ENCODE measurements around the gene SLFNL1.

The SLFNL1 gene

DNA sequence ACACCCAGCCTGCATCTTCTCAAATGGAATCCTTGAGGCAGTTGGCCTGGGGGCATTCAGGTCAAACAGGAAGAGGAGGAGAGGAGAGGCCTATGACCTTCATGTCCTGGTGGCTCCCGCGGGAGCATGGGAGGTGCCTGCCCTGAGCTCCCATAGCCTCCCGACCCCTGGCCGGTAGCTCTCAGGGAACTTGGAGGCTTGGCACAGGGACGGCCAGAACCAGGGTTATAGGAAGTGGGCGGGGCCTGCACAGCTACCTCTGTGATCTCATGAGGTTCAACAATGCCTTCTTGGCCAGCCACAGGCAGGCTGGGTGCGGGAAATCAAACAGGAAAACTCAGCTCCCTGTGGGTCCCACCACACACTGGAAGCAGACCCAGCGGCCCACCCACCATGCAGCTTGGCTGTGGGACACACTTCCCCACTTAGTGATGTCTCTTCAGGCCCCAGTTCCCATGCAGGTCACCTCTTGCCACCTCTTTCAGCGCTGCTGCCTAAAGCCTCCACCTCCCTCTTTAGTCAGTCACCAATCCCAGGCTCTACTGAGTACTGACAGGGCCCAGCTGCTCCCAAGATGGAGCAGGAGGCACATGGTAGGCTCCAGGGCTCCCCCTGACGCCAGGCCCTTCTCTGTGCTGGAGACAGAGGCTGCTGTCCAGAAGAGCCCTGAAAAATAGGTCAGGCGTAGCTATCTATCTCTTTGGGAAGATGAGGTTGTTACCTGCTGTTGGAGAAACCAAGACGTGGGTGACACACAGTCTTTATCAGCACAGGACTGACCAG lies at the start of gene SLFNL1:
SLFNL1 (minus strand) TSS at position 200 of the 783 bp plus-strand sequence. CDS start 1,065 bp downstream, outside the sequence.
- no peak for DNase-seq (ENCODE audit: low read depth in 2 of 2, low spot score in 1 of 2)

DNA sequence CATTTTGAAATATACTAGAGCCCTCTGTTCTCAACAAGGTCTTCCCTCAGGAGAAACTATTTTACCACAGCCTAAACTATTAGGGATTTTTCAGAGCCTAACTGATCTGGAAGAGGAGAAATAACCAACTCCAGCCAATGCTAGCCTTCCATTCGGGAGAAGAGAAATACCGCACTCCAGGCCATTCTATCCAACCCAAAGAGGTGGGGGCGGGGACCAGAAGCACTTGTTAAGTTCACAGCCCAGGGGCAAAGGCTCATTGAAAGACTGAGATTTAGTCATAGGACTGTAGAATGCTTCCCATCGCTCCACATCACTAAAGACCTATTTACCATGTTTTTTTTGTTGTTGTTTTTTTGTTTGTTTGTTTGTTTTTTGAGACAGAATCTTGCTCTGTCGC lies 35.4 kb upstream of the SLFNL1 start:
- no peak for DNase-seq (ENCODE audit: low read depth in 2 of 2, low spot score in 1 of 2)

DNA sequence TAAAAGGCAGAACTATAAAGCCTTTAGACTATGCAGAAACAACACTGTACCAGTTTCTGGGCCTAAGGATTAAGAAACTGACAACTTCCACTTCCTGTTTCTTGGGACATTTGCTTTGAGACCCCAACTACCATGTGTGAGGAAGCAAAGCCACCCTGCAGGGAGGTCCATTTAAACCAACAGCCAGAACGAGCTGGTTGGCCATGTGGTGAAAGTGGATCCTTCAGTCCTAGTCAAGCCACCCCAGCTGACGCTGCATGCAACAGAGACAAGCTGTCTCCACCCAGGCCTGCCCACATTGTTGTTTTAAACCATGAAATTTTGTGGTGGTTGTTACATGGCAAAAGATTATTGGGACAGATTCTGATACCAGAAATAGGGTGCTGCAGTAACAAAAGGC lies 31.8 kb upstream of the SLFNL1 start:
- no peak for DNase-seq (ENCODE audit: low read depth in 2 of 2, low spot score in 1 of 2)

DNA sequence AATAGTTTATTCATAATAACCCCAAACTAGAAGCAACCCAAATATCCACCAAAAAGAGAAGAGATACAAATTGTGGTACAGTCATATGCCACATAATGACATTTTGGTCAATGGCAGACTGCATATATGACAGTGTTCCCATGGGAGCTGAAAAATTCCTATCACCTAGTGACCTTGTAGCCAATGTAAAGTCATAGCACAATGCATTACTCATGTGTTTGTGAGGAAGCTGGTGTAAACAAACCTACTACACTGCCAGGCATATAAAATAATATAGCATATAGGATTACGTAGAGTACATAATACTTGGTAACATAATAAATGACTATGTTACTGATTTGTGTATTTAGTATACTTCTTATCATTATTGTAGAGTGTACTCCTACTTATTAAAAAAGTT lies 29.5 kb upstream of the SLFNL1 start:
- no peak for DNase-seq (ENCODE audit: low read depth in 2 of 2, low spot score in 1 of 2)

DNA sequence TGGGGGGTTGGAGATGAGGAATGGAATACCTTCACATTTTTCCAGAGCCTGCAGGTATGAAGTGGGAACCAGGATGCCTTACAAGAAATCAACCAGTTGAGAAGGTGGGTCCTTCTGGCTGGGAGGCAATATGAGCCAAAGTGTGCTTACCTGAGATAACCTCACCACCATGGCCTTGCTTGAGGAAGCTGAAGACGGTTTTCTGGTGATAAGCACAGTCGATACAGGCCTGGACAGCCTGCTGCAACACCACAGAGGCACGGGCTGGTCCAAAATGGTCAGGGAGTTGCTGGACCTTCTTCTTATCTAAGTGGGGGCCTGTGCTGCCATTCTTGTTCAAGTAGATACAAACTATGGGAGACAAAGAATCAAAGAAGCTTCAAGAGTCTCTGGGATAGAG lies 27.0 kb upstream of the SLFNL1 start:
- no peak for DNase-seq (ENCODE audit: low read depth in 2 of 2, low spot score in 1 of 2)

DNA sequence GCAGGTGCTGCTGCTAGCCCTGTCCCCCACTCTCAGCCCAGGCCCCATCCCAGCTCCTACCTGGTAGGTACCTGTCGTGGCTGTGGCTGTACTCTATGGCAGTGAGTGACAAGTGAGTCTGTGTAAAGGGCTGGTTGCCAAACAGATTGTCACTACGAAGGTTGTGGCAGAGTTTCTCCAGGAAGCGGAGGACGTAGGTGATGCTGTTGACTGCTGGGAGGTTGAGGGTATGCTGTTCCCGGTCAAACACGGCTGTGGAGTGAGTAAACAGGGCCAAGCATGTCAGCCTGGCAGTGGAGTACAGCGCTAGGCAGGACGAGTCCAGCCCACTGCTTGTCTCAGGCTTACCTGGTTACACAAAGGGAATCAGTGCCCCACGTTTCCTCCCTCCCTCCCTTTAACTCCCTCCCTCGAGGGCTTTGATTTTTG lies 24.8 kb upstream of the SLFNL1 start:
- no peak for DNase-seq (ENCODE audit: low read depth in 2 of 2, low spot score in 1 of 2)

DNA sequence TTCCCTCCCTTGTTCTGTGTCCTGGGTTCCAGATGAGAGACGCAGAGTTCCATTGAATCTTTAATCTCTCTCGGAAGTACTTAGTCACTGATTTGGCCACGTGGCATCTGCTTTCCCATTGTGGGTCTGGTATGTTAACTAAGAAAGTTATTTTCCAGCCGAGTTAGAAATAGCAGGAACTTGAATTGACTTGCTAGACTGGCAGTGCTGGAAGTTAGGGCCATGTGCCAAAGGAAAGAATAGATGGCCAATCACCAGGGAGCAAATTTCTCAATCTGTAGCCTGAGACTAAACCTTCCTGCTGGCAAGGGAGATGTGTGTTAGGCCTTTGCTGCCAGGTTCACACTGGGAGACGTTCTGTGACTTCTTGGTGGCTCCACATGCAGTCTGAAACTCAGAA lies 24.2 kb upstream of the SLFNL1 start:
- DNase-seq (ENCODE audit: low read depth in 2 of 2, low spot score in 1 of 2), result no peak

DNA sequence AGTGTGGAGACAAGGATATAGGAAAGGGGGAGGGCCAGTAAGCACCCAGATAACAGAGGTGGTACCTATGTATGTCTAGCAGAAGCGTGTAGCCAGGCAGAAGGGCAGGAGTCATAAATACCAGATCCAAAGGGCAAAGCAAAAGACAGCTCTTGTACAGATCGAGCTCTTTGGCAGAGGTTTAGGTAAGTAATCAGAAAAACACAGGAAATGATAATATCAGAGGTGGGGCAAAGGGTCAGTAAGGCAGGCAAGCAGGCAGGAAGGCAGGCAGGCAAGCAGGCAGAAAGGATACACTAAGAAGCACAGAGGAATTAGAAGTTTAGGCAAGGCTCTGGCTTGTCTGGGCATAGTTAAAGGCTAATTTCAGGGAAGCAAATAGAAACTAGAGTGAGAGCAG lies 22.7 kb upstream of the SLFNL1 start:
- no peak for DNase-seq (ENCODE audit: low read depth in 2 of 2, low spot score in 1 of 2)

DNA sequence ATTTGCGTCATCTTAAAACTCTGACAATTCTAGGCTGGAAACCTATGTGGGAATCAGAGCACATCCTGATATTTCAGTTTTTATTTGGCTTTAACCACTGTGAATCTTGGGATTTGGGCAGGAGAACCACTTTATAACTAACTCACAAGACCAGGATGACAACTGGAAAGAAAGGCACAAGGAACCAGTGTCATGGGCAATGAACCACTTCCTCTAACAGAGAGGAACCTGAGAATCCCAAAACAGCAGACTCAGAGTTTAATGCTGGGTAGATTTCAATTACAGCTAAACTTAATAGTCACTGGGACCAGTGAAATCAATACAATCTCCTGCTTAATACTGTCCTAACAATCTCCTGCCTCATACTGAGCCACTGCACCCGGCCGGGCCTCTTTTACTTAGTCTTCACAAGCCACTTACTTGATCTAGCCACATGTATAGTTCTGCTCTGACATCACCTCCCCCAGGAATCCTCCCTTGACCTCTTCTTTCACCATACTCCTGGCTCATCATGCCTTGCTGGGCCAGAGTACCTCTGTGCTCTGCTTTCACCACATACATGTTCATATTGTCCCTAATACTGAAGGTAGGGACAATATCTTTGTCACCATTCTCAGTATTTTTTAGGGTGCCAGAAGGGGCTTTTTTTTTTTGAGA lies 20.2 kb upstream of the SLFNL1 start:
- no peak for DNase-seq (ENCODE audit: low read depth in 2 of 2, low spot score in 1 of 2)

DNA sequence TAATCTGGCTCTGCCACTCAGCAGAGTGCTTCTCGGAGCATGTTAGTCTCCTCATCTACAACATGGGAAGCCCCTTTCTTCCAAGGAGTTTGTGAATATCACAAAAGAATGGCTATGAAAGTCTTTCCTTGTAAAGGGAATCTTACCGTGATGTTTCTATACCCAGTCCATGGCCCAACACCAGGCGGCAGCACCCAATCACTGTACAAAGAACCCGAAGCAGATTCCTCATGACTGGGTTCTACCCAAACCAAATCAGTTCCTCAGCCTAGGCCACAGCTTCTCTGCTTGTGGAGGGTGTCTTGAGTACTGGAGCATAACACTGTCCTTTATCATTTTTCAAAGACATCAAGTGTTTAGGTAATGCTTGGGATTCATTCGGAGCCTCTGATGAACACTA lies 16.6 kb upstream of the SLFNL1 start:
- DNase-seq (ENCODE audit: low read depth in 2 of 2, low spot score in 1 of 2), result no peak

DNA sequence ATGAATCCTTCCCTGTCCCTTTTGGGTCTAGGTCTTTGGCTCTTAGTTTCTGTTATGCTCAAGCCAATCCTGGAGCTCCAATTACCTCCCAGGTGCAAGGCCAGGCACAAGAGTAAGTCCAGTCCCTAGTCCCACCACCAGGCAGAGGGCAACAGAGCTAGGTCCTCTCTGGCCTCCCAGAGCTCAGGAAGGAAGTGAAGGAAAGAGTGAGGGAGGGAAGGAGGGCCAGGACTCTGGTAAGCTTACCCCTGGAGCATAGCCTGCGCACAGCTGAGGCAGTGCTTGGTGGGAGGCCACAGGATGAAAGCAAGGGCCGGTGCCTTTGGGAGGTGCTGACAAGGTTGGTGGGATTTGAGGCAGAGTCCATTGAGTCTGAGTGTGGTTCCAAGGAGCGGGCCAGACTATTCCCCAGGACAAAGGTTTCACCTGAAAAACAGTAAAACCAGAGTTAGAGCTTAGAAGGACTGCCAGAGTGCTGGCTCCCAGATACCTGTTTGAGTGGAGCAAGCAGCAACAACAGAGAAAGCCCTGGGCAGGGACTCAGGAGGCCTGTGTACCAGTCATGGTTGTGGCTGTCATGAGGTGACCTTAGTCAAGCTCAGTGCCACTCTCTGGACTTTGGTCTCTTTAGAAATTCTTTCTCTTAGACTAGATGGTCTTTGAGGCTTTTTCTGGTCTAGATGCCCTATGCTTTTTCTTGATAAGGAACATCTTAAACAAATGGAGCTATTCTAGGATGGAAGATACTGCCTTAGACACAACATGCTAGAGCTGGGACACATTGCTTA lies 15.8 kb upstream of the SLFNL1 start:
- no peak for DNase-seq (ENCODE audit: low read depth in 2 of 2, low spot score in 1 of 2)

DNA sequence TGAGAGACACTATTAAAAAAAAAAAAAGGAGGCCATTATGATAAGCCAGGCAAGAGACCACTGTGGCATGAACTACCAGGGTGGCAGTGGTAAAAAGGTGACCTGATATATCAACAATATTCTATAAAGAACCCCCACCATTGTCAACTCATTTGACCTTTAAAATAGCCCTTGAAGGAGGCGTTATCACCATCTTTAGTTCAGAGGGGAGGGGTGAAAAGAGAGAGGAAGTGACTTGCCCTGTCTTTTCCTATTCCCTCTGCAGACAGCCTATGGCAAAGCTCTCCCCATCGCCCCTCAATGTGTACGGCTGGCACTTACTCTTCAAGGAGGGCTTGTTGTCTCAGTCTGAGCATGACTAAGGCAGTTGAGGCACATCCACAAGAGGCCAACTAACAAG lies 11.7 kb upstream of the SLFNL1 start:
- DNase-seq (ENCODE audit: low read depth in 2 of 2, low spot score in 1 of 2), result no peak

DNA sequence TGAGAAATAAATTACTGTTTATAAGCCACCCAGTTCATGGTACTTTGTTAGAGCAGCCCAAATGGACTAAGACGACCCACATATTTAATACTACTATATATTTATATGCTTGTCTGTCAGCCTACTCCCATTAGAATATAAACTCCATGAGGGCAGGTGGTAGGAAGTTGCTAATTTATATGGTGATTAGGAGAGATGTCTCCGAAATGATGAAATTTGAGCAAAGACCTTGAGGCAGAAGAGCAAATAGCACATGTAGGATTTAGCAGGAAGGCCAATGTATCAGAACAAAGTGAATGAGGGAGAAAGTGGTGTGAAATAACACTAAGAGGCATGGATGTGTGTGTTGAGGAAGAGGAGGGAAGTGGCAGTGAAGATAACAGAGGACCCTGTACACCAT lies 10.6 kb upstream of the SLFNL1 start:
- no peak for DNase-seq (ENCODE audit: low read depth in 2 of 2, low spot score in 1 of 2)

DNA sequence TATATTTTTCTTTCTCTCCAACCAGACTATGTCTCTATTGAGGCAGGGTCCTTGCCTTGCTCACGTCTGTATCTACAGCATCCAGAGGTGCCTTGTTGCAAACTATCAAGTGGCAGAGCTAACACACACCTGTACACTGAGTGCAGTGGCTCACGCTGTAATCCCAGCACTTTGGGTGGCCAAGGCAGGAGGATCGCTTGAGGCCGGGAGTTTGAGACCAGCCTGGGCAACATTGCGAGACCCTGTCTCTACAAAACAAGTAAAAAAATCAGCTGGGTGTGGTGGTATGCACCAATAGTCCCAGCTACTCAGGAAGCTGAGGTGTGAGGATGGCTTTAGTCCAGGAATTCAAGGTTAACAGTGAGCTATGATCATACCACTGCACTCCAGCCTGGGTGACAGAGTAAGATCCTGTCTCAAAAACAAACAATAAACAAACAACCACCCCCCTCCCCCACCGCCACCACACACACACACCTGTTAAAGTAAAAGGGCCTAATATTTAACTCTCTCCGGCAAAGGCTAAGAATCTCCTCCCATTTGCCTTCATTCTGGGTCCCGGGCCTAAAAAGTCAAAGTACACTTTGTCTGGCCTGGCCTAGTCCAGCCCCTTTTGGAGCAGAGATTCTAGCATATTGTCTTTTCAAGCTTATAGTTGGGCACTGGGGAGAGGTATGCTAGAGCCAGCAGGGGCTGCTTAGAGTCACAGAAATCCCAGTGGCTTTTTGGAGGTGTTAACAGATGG lies 9.5 kb upstream of the SLFNL1 start:
- DNase-seq (ENCODE audit: low read depth in 2 of 2, low spot score in 1 of 2), result no peak

DNA sequence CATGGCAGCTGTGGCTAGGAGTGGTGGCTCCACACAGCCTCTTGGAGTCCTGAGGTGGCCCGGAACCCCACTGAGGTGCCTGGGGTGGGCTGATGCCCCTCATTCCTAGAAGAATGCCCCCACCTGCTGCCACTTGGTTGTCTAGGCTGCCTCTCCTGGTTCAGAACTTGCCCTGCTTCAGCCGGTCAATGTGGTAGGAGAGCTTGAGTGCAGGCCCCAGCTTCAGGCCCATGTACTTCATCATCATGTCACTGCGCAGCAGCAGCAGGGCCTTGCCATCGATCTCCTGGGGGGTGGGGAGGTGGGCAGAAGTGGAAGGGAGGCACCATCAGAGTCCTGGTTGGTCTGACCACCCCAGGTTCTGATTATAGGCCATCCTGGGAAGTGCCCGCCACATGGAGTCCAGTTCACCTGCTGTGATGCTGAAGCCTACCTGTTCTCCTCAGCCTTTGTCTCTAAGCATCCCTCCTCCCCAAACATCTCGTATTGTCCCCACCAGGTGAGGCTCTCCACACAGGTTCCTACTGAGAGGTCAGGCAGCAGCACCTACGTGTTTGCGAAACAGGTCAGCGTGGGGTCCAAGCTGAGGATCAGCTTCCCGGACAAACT lies 6.6 kb upstream of the SLFNL1 start:
- no peak for DNase-seq (ENCODE audit: low read depth in 2 of 2, low spot score in 1 of 2)

DNA sequence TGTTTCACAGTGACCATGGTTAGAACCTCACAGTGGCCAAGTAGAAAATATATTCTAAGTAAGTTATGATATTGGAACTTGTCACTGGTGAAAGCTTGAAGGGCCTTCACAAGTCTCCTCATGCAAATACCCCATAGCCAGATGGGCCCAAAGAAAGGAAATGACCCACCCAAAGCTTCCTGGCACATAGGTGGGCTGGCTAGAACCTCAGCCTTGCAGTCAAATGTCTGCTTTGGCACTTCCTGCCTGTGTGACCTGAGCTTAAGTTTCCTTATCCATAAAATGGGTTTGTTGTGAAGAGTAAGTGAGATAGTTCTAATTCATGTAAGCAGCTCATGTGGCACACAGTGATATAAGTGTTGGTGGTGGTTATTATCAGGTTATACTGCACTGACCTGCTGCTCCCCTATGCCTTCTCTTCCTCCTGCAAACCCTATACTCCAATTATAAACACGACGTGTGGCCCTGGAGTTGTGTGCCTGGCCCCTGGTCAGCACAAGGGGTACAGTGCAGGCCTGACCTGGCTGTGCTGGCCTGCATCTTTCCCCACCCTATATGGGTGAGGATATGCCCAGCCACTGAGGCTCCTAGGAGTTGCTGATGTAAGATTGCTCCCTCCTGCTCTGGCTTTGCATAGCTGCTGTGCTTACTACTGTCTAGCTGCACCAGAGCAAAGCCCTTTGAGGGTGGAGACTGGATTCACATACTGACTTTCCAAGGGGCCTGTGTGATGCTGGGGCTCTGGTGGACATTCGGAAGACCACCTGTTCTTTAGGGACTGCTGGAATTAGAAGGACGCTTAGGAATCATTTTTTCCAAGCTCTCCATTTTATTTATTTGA lies 4.7 kb upstream of the SLFNL1 start:
- DNase-seq (ENCODE audit: low read depth in 2 of 2, low spot score in 1 of 2), result no peak

DNA sequence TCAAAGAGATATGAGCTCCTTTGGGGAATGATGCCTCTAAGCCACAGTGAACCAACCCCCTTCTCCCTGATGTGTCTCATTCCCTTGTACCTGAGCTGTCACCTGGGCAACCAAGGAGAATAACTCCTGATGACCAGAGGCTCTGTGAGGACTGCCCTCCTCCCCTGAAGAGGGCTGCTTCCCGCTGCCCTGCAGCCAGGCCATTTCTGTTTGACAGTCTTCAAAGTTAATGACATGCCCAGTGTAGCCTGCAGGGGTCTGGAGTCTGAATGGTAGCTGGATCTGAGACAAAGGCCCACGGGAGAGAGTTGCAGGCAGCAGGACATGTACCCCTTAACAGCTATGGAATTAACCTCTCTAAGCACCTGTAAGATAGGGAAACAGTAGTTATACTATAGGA lies 3.4 kb upstream of the SLFNL1 start:
- no peak for DNase-seq (ENCODE audit: low read depth in 2 of 2, low spot score in 1 of 2)

DNA sequence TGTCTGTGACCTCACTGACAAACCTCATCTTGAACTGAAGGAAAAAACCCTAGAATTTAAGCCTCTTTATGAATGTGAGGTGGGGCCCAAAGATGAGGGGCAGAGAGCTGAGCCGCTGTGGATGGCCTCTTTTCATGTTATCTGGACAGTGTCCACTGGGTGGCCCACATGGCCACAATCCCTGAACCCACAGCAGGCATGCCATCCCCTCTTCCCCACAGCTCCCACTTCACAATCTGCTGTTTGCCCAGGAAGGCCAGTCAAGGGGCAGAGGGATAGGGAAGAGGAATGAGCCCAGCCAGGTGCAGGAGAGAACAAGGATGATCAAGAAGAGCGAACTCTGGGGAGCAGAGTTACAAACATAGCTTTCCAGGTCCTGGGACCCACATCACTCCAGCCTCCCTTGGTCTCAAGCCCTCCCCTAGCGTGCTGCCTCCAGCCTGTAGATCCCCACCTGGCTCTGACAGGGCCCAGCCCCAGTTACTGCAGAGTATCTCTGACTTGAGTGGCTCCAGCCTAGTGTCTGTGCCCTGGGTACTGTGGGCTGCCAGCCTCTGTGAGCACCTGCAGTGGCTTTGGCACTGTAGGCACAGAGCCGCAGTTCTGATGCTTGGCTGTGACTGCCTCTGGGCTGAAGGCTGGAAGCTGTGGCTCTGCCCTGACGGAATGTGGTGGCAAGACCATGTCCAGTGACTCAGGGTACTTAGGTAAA lies 1.9 kb upstream of the SLFNL1 start:
- DNase-seq (ENCODE audit: low read depth in 2 of 2, low spot score in 1 of 2), result no peak

DNA sequence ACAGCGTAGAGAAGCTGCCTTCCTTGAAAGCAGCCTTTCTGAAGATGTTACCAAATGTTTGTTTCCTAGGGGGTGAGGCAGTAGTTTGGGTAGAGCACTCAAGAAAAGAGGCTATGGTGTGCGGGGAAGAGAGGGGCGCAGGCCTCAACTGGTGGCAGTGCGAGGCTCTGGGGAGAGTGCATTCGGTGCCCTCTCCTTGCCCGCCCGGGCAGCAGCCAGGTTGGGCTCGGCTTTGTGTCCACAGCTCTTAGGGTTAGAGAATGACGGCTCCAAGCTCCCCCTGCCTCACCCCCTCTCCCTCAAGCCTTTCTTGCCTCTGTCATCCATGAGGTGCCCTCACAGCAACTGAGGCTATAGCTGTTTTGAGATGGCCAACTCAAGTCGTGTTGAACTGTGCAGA lies 899 bp upstream of the SLFNL1 start:
- DNase-seq (ENCODE audit: low read depth in 2 of 2, low spot score in 1 of 2), result no peak

All from stimulated activated CD8-positive, alpha-beta memory T cell treated with anti-CD3 and anti-CD28 coated beads, Interleukin-4, amount 100 ng/mL, for 1 hour (primary cell).